A549 (cell line): ENCODE results near the gene LNPK.

ENCODE experiments used
- BHLHE40 ChIP-seq: IDR thresholded peaks from 2 replicates; pipeline ENCODE4 v1.6.1; 2012; ENCODE audit warnings: low read depth, low read length, inconsistent platforms
- CTCF ChIP-seq: fragments of >200 bp; sonication (Bioruptor Twin); formaldehyde crosslinking; IDR thresholded peaks from 3 replicates; pipeline ENCODE4 v1.5.1; 2016
- EP300 ChIP-seq, 2 experiments: fragments of >200 bp; sonication (Bioruptor Twin); formaldehyde crosslinking; IDR thresholded peaks; 2 replicates in 1 of 2; 3 replicates in 1 of 2; pipeline ENCODE4 v1.6.1; 2016 to 2017
- ESRRA ChIP-seq: fragments of 150-350 bp; IDR thresholded peaks from 2 replicates; pipeline ENCODE4 v1.6.1; 2014; ENCODE audit warnings: mild to moderate bottlenecking, low read length, borderline replicate concordance
- MAX ChIP-seq: IDR thresholded peaks from 2 replicates; pipeline ENCODE4 v1.6.1; 2012
- POLR2A ChIP-seq: IDR thresholded peaks from 2 replicates; pipeline ENCODE4 v1.6.1; 2012; ENCODE audit warnings: mild to moderate bottlenecking, low read length
- POLR2AphosphoS2 ChIP-seq: conservative IDR thresholded peaks from 2 replicates; pipeline ENCODE4 v1.6.1; 2012; ENCODE audit warnings: low read length, improper control_type of control experiment, inconsistent platforms
- TP53 ChIP-seq: fragments of 250-450 bp; sonication (Bioruptor Pico); IDR thresholded peaks from 2 replicates; pipeline ENCODE4 v1.5.0; 2021; ENCODE audit warnings: mild to moderate bottlenecking, moderate library complexity
- ZC3H11A ChIP-seq: fragments of 450-650 bp; IDR thresholded peaks from 2 replicates; pipeline ENCODE4 v1.6.1; 2014; ENCODE audit warnings: antibody characterized with exemption, mild to moderate bottlenecking
- TF ChIP-seq, protein P1 (sequence below): fragments of 200-600 bp; sonication (generic); IDR thresholded peaks from 2 replicates; pipeline ENCODE4 v1.6.1; 2016; ENCODE audit warnings: antibody characterized with exemption, mild to moderate bottlenecking, moderate library complexity
- TF ChIP-seq, protein P2 (sequence below): fragments of 150-350 bp; IDR thresholded peaks from 2 replicates; pipeline ENCODE4 v1.6.1; 2014; ENCODE audit warnings: low read depth, mild to moderate bottlenecking, low read length
- TF ChIP-seq, protein P3 (sequence below): fragments of 450-650 bp; IDR thresholded peaks from 2 replicates; pipeline ENCODE4 v1.6.1; 2014; ENCODE audit warnings: antibody characterized with exemption

- TF ChIP-seq, protein P1, sequence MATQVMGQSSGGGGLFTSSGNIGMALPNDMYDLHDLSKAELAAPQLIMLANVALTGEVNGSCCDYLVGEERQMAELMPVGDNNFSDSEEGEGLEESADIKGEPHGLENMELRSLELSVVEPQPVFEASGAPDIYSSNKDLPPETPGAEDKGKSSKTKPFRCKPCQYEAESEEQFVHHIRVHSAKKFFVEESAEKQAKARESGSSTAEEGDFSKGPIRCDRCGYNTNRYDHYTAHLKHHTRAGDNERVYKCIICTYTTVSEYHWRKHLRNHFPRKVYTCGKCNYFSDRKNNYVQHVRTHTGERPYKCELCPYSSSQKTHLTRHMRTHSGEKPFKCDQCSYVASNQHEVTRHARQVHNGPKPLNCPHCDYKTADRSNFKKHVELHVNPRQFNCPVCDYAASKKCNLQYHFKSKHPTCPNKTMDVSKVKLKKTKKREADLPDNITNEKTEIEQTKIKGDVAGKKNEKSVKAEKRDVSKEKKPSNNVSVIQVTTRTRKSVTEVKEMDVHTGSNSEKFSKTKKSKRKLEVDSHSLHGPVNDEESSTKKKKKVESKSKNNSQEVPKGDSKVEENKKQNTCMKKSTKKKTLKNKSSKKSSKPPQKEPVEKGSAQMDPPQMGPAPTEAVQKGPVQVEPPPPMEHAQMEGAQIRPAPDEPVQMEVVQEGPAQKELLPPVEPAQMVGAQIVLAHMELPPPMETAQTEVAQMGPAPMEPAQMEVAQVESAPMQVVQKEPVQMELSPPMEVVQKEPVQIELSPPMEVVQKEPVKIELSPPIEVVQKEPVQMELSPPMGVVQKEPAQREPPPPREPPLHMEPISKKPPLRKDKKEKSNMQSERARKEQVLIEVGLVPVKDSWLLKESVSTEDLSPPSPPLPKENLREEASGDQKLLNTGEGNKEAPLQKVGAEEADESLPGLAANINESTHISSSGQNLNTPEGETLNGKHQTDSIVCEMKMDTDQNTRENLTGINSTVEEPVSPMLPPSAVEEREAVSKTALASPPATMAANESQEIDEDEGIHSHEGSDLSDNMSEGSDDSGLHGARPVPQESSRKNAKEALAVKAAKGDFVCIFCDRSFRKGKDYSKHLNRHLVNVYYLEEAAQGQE, result no peak
- no peak for TF ChIP-seq CTCF
- no peak for TF ChIP-seq POLR2A
- TF ChIP-seq MAX, result no peak
- TF ChIP-seq EP300 (IDR thresholded peaks at IDR 0.05), result no peak
- TF ChIP-seq ZC3H11A, result no peak
- TF ChIP-seq, protein P2, sequence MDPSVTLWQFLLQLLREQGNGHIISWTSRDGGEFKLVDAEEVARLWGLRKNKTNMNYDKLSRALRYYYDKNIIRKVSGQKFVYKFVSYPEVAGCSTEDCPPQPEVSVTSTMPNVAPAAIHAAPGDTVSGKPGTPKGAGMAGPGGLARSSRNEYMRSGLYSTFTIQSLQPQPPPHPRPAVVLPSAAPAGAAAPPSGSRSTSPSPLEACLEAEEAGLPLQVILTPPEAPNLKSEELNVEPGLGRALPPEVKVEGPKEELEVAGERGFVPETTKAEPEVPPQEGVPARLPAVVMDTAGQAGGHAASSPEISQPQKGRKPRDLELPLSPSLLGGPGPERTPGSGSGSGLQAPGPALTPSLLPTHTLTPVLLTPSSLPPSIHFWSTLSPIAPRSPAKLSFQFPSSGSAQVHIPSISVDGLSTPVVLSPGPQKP, result no peak
- TF ChIP-seq, protein P3, sequence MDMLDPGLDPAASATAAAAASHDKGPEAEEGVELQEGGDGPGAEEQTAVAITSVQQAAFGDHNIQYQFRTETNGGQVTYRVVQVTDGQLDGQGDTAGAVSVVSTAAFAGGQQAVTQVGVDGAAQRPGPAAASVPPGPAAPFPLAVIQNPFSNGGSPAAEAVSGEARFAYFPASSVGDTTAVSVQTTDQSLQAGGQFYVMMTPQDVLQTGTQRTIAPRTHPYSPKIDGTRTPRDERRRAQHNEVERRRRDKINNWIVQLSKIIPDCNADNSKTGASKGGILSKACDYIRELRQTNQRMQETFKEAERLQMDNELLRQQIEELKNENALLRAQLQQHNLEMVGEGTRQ, result no peak
- no peak for TF ChIP-seq ESRRA
- TF ChIP-seq POLR2AphosphoS2, result no peak
- TF ChIP-seq TP53 (CRISPR knock-in tag), result no peak
- TF ChIP-seq BHLHE40, result no peak
Measured at GRCh38 chr2:176020400-176020799, 18.3 kb upstream of the LNPK start.
